Kidney (tissue), 14 donors: ENCODE results near the gene IDE. TPM values are rescaled to one million over a fixed set of nuclear protein-coding genes. Genes with fewer than 3 reads are reported as not detected.
"Not testable (repeated sequence)": the region's sequence is repeated elsewhere in the genome, so short reads cannot be mapped to it uniquely, and the experiment has no call there.

Source experiments
- DNase-seq, 5 donors: peaks; one replicate each; pipeline ENCODE4 v3.0.0-alpha.2; 2013 to 2020
- FAIRE-seq: peaks from 2 replicates; lab custom pipeline; 2012; peaks lifted over from hg19 to GRCh38; lab: Jason Lieb, UNC
- H3K27ac ChIP-seq, 2 donors: one replicate each; pipeline ENCODE4 v1.7.0; 2013; ENCODE audit warnings: low read depth in 2 of 2, low read length in 2 of 2, inconsistent platforms in 1 of 2
- H3K27me3 ChIP-seq: one replicate; pipeline ENCODE4 v1.7.1; 2013; ENCODE audit warnings: low read length, inconsistent platforms; ENCODE audit not compliant: control insufficient read depth, insufficient read depth
- H3K36me3 ChIP-seq, 3 donors: one replicate each; pipeline versions ENCODE4 v1.7.0 to v1.7.1; 2013; ENCODE audit warnings: low read length in 3 of 3, control low read depth in 1 of 3, inconsistent platforms in 1 of 3; ENCODE audit not compliant: insufficient read depth in 3 of 3, control insufficient read depth in 2 of 3
- H3K4me1 ChIP-seq, 3 donors: one replicate each; pipeline versions ENCODE4 v1.7.0 to v1.7.1; 2013; ENCODE audit warnings: low read length in 3 of 3, inconsistent platforms in 1 of 3, low read depth in 1 of 3; ENCODE audit not compliant: control insufficient read depth in 2 of 3, insufficient read depth in 2 of 3
- H3K4me3 ChIP-seq, 3 donors: one replicate each; pipeline versions ENCODE4 v1.7.0 to v1.8.1; 2013; ENCODE audit warnings: low read length in 3 of 3, control low read depth in 1 of 3, inconsistent platforms in 1 of 3
- H3K9ac ChIP-seq, 3 donors: one replicate each; pipeline versions ENCODE4 v1.7.0 to v1.7.1; 2013; ENCODE audit warnings: low read length in 3 of 3, control low read depth in 1 of 3, inconsistent platforms in 1 of 3
- H3K9me3 ChIP-seq, 3 donors: one replicate each; pipeline versions ENCODE4 v1.7.0 to v1.7.1; 2013; ENCODE audit warnings: low read length in 3 of 3, control low read depth in 1 of 3, inconsistent platforms in 1 of 3; ENCODE audit not compliant: control insufficient read depth in 2 of 3, insufficient read depth in 1 of 3
- intact Hi-C: fragments of 100-400 bp; cut with DNase I; formaldehyde crosslinking; loops from one replicate; pipeline ENCODE4 v1.11.1; 2022
- polyA plus RNA-seq: library from polyadenylated mRNA; stranded (reverse); fragments of 350-450 nt; fragmentation: Illumina TruSeq; extraction: RNeasy Lipid Tissue Mini Kit (QIAGEN cat#74804); gene quantifications from one replicate; pipeline ENCODE4 v1.2.3, GENCODE V29; 2014; ENCODE audit warnings: low read depth, low replicate concordance; ENCODE audit not compliant: insufficient read depth
- total RNA-seq: library from RNA; stranded (reverse); fragmentation: NEBNext Ultra II Directional; extraction: Animal tissue kit (Norgen Biotek cat#: 25700); gene quantifications from one replicate; pipeline ENCODE4 v1.2.1, GENCODE V29; 2021
- TF ChIP-seq, protein P1 (sequence below): IDR thresholded peaks from 3 replicates; pipeline ENCODE4 v1.5.1; 2012; ENCODE audit warnings: mild to moderate bottlenecking, moderate library complexity, borderline replicate concordance; ENCODE audit not compliant: insufficient read depth; ENCODE audit errors: extremely low read depth
- donor health status: control.
- donor health status: control.
- donor health status: control.
- donor health status: control.
- donor health status: control.
- donor health status: DM: yes; HTN: yes; CAD: no.
- donor health status: Normal renal cell carcinoma (clear cell type).

The IDE gene
- total and polyA plus RNA-seq, 2 donors from 2014 or later, result 8.6 to 40.5 TPM

DNA sequence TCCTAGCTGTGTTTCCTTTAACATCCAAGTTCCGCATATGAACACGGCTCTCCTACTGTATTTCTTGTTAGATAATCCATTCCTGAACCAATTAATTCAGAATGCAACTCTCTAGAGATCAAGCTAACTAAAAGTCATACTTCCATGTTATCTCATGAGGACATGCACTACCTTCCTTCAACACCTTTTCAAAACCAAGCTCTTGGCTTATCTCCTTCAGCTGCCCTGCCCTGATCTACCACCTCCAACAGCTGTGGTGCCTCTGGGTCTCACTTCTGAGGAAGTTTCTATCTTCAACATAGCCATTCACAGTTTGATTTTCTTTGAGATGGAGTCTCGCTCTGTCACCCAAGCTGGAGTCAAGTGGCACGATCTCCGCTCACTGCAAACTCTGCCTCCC lies 109.5 kb downstream of the IDE start:
- Histone ChIP-seq H3K9me3 (no peaks in the 10 kb centered on the region), H3K4me1 (no peaks in the 10 kb centered on the region), H3K36me3 (peaks cover 3 to 32% (median 19%) of the 10 kb centered on the region in 3 donors), H3K9ac (no peak overlapping the region), H3K27me3 (no peaks in the 10 kb centered on the region), H3K4me3 (no peak overlapping the region), H3K27ac (no peak overlapping the region)
- TF ChIP-seq, protein P1, sequence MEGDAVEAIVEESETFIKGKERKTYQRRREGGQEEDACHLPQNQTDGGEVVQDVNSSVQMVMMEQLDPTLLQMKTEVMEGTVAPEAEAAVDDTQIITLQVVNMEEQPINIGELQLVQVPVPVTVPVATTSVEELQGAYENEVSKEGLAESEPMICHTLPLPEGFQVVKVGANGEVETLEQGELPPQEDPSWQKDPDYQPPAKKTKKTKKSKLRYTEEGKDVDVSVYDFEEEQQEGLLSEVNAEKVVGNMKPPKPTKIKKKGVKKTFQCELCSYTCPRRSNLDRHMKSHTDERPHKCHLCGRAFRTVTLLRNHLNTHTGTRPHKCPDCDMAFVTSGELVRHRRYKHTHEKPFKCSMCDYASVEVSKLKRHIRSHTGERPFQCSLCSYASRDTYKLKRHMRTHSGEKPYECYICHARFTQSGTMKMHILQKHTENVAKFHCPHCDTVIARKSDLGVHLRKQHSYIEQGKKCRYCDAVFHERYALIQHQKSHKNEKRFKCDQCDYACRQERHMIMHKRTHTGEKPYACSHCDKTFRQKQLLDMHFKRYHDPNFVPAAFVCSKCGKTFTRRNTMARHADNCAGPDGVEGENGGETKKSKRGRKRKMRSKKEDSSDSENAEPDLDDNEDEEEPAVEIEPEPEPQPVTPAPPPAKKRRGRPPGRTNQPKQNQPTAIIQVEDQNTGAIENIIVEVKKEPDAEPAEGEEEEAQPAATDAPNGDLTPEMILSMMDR, result no peak
- DNase-seq (no peak), FAIRE-seq (no peak)
- intact Hi-C loops, result no loop called here

DNA sequence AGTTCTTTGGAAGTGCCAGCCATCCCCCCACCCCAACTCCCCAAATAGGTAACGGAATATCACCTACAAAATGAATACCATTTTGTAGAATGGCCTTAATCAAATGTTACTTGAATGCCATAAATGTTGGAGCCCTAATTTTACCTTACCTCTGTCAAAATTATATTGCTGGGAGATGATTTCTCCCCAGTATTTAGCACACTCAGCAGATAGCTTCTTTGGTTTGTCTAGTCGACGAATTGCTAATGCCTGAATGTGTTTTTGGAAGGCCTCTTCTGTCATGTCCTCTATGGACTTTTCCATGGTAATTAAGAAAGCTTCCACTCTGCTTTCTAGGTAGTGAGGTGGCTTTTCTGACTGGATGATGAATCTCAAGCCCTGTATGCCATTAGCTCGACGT lies 110.3 kb downstream of the IDE start:
- DNase-seq (no peak), FAIRE-seq (no peak)

DNA sequence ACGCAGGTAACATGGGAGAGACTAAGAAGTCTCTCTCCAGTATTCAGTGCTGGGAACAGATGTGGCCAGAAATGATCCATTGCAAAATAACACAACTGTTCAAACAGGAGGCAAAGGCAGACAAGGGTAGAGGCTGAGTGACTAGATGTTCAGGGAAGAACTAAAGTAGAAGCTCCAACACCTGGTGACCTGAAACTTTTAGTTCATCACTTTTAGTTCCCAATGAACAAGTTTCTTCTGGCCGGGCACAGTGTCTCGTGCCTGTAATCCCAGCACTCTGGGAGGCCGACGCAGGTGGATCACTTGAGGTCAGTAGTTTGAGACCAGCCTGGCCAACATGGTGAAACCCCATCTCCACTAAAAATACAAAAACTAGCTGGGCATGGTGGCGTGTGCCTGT lies 118.9 kb downstream of the IDE start:
- H3K4me3 ChIP-seq, H3K9ac ChIP-seq, H3K27ac ChIP-seq, H3K9me3 ChIP-seq, DNase-seq, intact Hi-C loops, H3K4me1 ChIP-seq, FAIRE-seq, H3K27me3 ChIP-seq: not testable (repeated sequence)
- peaks cover 0 to 18% (median 12%) of the 10 kb centered on the region in 3 donors for H3K36me3 ChIP-seq

More for the DNA sequence above, 110.3 kb downstream of the IDE start:
- Histone ChIP-seq H3K4me1 (no peaks in the 10 kb centered on the region), H3K9me3 (no peaks in the 10 kb centered on the region), H3K27me3 (no peaks in the 10 kb centered on the region), H3K4me3 (no peak overlapping the region), H3K36me3 (peaks cover 3 to 24% (median 16%) of the 10 kb centered on the region in 3 donors), H3K27ac (no peak overlapping the region), H3K9ac (no peak overlapping the region)
- TF ChIP-seq, protein P1, result no peak
- intact Hi-C loops, result no loop called here

DNA sequence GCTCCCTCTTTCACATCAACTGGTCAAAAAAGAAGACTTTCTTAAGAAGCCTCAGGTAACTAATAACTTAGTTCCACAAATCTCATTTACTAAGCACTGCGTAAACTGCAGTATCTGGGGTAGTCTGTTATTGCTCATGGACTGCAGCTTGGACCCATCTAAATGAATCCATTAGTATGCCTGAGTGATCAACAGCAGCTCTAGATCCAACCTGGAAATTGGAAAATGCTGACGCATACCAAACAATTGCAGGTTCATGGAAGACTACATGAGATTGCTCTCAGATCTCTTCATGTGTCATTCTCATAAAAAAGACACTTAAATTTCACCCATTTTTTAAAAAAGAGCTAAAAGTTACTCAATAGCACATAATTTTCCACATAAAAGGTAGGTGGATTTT lies 121.6 kb downstream of the IDE start:
- peak in 2 of 5 donors; percentile 13 to 21 for DNase-seq
- Histone ChIP-seq H3K9me3 (no peaks in the 10 kb centered on the region), H3K4me3 (no peak overlapping the region), H3K4me1 (no peaks in the 10 kb centered on the region), H3K36me3 (peaks cover 0 to 17% (median 12%) of the 10 kb centered on the region in 3 donors), H3K9ac (no peak overlapping the region), H3K27ac (no peak overlapping the region), H3K27me3 (no peaks in the 10 kb centered on the region)
- TF ChIP-seq, protein P1, result no peak
- intact Hi-C loops, result no loop called here
- no peak for FAIRE-seq
